ENCODE results near the gene POLR2I. TPM values are rescaled to one million over a fixed set of nuclear protein-coding genes. Genes with fewer than 3 reads are reported as not detected.
"Not testable (repeated sequence)": the region's sequence is repeated elsewhere in the genome, so short reads cannot be mapped to it uniquely, and the experiment has no call there.

Gene POLR2I
- total and polyA plus RNA-seq, 11 donors = 80.4 to 180 (median 107) TPM

DNA sequence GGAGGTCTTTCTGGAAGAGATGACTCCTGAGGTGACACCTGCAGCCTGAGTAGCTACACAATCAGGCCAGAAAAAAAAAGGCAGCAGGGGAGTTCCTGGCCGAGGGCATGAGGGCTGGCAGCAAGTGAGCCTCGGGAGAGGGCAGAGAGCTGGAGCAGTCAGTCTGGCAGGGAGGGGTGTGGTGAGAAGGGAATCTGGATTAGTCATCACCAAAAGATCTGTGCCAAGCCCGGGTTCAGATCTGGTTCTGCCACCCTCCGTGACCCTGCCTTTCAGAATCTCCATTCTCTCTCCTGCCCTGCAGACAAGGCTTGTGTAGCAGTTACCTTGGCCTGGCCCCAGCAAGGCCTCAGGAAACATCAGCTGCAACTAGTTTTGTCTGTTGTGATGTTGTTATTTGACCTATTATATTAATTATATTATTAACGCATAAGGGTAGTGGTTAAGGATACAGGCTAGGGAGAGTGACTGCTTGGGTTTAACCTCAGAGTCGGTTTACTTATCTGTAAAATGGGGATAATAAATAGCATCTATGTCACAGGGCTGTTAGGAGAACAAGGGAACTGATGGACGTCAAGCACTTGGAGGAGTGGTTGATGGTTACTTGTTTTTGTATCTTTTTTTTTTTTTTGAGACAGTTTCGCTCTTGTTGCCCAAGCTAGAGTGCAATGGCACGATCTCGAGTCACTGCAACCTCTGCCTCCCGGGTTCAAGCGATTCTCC, 22.4 kb upstream of the POLR2I start:
- intact Hi-C loops (cut with DNase I) = no loop called here
- TF ChIP-seq, protein P1, sequence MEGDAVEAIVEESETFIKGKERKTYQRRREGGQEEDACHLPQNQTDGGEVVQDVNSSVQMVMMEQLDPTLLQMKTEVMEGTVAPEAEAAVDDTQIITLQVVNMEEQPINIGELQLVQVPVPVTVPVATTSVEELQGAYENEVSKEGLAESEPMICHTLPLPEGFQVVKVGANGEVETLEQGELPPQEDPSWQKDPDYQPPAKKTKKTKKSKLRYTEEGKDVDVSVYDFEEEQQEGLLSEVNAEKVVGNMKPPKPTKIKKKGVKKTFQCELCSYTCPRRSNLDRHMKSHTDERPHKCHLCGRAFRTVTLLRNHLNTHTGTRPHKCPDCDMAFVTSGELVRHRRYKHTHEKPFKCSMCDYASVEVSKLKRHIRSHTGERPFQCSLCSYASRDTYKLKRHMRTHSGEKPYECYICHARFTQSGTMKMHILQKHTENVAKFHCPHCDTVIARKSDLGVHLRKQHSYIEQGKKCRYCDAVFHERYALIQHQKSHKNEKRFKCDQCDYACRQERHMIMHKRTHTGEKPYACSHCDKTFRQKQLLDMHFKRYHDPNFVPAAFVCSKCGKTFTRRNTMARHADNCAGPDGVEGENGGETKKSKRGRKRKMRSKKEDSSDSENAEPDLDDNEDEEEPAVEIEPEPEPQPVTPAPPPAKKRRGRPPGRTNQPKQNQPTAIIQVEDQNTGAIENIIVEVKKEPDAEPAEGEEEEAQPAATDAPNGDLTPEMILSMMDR (IDR thresholded peaks at IDR 0.05) = no peak
- TF ChIP-seq POLR2A (IDR thresholded peaks at IDR 0.05) = no peak
- no peaks in the 10 kb centered on the region for H3K9me3 ChIP-seq
- ATAC-seq = peak in 3 of 4 donors; percentile 15 to 43 (median 17)
- WGBS, 4 donors = 56 to 67% (median 63%) methylated on average over 12 of the region's 12 CpGs
- peak overlapping the region in 11 of 12 donors; percentile 30 to 75 (median 53) for H3K27ac ChIP-seq
- H3K4me3 ChIP-seq = no peak overlapping the region
- peak; percentile 60 to 81 (median 71) for DNase-seq
- peaks cover 0 to 35% (median 16%) of the 10 kb centered on the region in 12 donors for H3K4me1 ChIP-seq
- peaks cover 0 to 6% (median 4%) of the 10 kb centered on the region in 9 donors for H3K36me3 ChIP-seq
- H3K27me3 ChIP-seq = no peaks in the 10 kb centered on the region

- ATAC-seq; H3K4me3 ChIP-seq; H3K9me3 ChIP-seq; H3K27me3 ChIP-seq; H3K27ac ChIP-seq; H3K36me3 ChIP-seq; DNase-seq; intact Hi-C loops (cut with DNase I): not testable (repeated sequence)
- WGBS, 4 donors = 86 to 94% (median 90%) methylated on average over 4 of the region's 4 CpGs
- peaks cover 0 to 42% (median 8%) of the 10 kb centered on the region in 12 donors for H3K4me1 ChIP-seq
Measured at GRCh38 chr19:36134867-36135266, 20.2 kb upstream of the POLR2I start.

DNA sequence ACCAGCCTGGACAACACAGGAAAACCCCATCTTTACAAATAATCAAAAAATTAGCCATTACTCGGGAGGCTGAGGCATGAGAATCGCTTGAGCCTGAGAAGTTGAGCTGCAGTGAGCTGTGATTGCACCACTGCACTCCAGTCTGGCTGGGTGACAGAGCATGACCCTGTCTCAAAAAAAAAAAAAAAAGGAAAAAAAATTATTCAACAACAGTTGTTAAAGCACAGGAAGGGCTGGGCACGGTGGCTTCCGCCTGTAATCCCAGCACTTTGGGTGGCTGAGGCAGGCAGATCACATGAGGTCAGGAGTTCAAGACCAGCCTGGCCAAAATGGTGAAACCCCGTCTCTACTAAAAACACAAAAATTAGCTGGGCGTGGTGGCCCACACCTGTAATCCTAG, 16.5 kb upstream of the POLR2I start:
- WGBS, 4 donors = 62 to 74% (median 67%) methylated on average over 6 of the region's 6 CpGs
- intact Hi-C loops (cut with DNase I) = not testable (repeated sequence)
- peak overlapping the region in 2 of 12 donors; percentile 18 to 61 for H3K27ac ChIP-seq

GRCh38 chr19:36128392-36128736, 13.7 kb upstream of the POLR2I start:
- WGBS, 4 donors = 13 to 17% (median 15%) methylated on average over 10 of the region's 10 CpGs
- intact Hi-C loops (cut with DNase I) = loop anchor here in 5 of 10 donors (1.0 to 10.0 kb wide), 5 partner anchors 11 to 366 kb away; no protein-coding TSS in a partner anchor
- peaks cover 0 to 29% (median 26%) of the 10 kb centered on the region in 9 donors for H3K36me3 ChIP-seq
- TF ChIP-seq POLR2A (IDR thresholded peaks at IDR 0.05) = no peak
- TF ChIP-seq, protein P1 (IDR thresholded peaks at IDR 0.05) = no peak
- H3K27ac ChIP-seq = peak overlapping the region; percentile 87 to 99 (median 90)
- ATAC-seq (peak; percentile 11 to 21 (median 14)), DNase-seq (no peak)
- H3K4me3 ChIP-seq = peak overlapping the region; percentile 2 to 68 (median 50)
- peaks cover 0 to 47% (median 11%) of the 10 kb centered on the region in 12 donors for H3K4me1 ChIP-seq
- no peaks in the 10 kb centered on the region for H3K9me3 ChIP-seq
- no peaks in the 10 kb centered on the region for H3K27me3 ChIP-seq

More for the DNA sequence above, 16.5 kb upstream of the POLR2I start:
- not testable (repeated sequence) for ATAC-seq, H3K36me3 ChIP-seq, H3K27me3 ChIP-seq, H3K4me3 ChIP-seq, H3K9me3 ChIP-seq
- H3K4me1 ChIP-seq = peaks cover 0 to 49% (median 11%) of the 10 kb centered on the region in 12 donors
- peak in 1 of 5 donors; percentile 61 for DNase-seq

GRCh38 chr19:36125557-36125956, 10.9 kb upstream of the POLR2I start:
- DNase-seq (no peak), ATAC-seq (no peak)
- no peak for TF ChIP-seq POLR2A (IDR thresholded peaks at IDR 0.05)
- TF ChIP-seq, protein P1 (IDR thresholded peaks at IDR 0.05) = no peak
- 81 to 90% (median 83%) methylated on average over 9 of the region's 9 CpGs for WGBS, 4 donors
- peaks cover 0 to 52% (median 44%) of the 10 kb centered on the region in 9 donors for H3K36me3 ChIP-seq
- H3K4me3 ChIP-seq = no peak overlapping the region
- peaks cover 0 to 24% (median 11%) of the 10 kb centered on the region in 12 donors for H3K4me1 ChIP-seq
- no peaks in the 10 kb centered on the region for H3K9me3 ChIP-seq
- H3K27me3 ChIP-seq = no peaks in the 10 kb centered on the region
- no peak overlapping the region for H3K27ac ChIP-seq
- intact Hi-C loops (cut with DNase I) = loop anchor here in 2 of 10 donors (2.0 to 10.0 kb wide), 2 partner anchors 47 to 369 kb away; no protein-coding TSS in a partner anchor

Data from heart left ventricle (tissue), 16 donors.